ENCODE data around the gene CTPS2. TPM values are rescaled to one million over a fixed set of nuclear protein-coding genes. Genes with fewer than 3 reads are reported as not detected.
"Not testable (repeated sequence)": the region's sequence is repeated elsewhere in the genome, so short reads cannot be mapped to it uniquely, and the experiment has no call there.

The CTPS2 gene
- polyA plus RNA-seq, 1 donor, result 52.2 TPM

GRCh38 chrX:16659321-16659720 lies 53.1 kb downstream of the CTPS2 start:
- no peak for DNase-seq

- no peak for DNase-seq
Measured at GRCh38 chrX:16658284-16658683, 54.2 kb downstream of the CTPS2 start.

- no peak for DNase-seq
Measured at GRCh38 chrX:16654093-16654492, 58.4 kb downstream of the CTPS2 start.

GRCh38 chrX:16653424-16653823 lies 59.0 kb downstream of the CTPS2 start:
- DNase-seq, result no peak

GRCh38 chrX:16651391-16652024 lies 61.0 kb downstream of the CTPS2 start:
- DNase-seq, result no peak

GRCh38 chrX:16649858-16650257 lies 62.6 kb downstream of the CTPS2 start, which contains the start of gene S100G:
S100G (plus strand) TSS chrX:16650158; CDS start chrX:16651007, 849 bp downstream.
- no peak for DNase-seq

GRCh38 chrX:16646366-16647138 lies 65.9 kb downstream of the CTPS2 start:
- no peak for DNase-seq

- DNase-seq, result no peak
Measured at GRCh38 chrX:16643176-16643575, 69.3 kb downstream of the CTPS2 start.

GRCh38 chrX:16640823-16641222 lies 71.6 kb downstream of the CTPS2 start:
- no peak for DNase-seq

- no peak for DNase-seq
Measured at GRCh38 chrX:16639966-16640365, 72.5 kb downstream of the CTPS2 start.

GRCh38 chrX:16638533-16638932 lies 73.9 kb downstream of the CTPS2 start:
- no peak for DNase-seq

- no peak for DNase-seq
Measured at GRCh38 chrX:16635596-16635995, 76.9 kb downstream of the CTPS2 start.

- DNase-seq, result no peak
Measured at GRCh38 chrX:16635040-16635439, 77.4 kb downstream of the CTPS2 start.

GRCh38 chrX:16633754-16634153 lies 78.7 kb downstream of the CTPS2 start:
- no peak for DNase-seq

- no peak for DNase-seq
Measured at GRCh38 chrX:16629909-16630308, 82.6 kb downstream of the CTPS2 start.

- DNase-seq, result no peak
Measured at GRCh38 chrX:16628946-16629595, 83.4 kb downstream of the CTPS2 start.

GRCh38 chrX:16628511-16628910 lies 84.0 kb downstream of the CTPS2 start:
- not testable (repeated sequence) for DNase-seq

- DNase-seq, result no peak
Measured at GRCh38 chrX:16619024-16619423, 93.4 kb downstream of the CTPS2 start.

- no peak for DNase-seq
Measured at GRCh38 chrX:16618422-16618821, 94.0 kb downstream of the CTPS2 start.

GRCh38 chrX:16617382-16617781 lies 95.1 kb downstream of the CTPS2 start:
- DNase-seq, result no peak

GRCh38 chrX:16612257-16612897 lies 100.1 kb downstream of the CTPS2 start:
- DNase-seq, result no peak

GRCh38 chrX:16610654-16611053 lies 101.8 kb downstream of the CTPS2 start:
- not testable (repeated sequence) for DNase-seq

Data from left kidney (tissue), 2 donors.